ENCODE measurements around the gene CHTF18.

DNA sequence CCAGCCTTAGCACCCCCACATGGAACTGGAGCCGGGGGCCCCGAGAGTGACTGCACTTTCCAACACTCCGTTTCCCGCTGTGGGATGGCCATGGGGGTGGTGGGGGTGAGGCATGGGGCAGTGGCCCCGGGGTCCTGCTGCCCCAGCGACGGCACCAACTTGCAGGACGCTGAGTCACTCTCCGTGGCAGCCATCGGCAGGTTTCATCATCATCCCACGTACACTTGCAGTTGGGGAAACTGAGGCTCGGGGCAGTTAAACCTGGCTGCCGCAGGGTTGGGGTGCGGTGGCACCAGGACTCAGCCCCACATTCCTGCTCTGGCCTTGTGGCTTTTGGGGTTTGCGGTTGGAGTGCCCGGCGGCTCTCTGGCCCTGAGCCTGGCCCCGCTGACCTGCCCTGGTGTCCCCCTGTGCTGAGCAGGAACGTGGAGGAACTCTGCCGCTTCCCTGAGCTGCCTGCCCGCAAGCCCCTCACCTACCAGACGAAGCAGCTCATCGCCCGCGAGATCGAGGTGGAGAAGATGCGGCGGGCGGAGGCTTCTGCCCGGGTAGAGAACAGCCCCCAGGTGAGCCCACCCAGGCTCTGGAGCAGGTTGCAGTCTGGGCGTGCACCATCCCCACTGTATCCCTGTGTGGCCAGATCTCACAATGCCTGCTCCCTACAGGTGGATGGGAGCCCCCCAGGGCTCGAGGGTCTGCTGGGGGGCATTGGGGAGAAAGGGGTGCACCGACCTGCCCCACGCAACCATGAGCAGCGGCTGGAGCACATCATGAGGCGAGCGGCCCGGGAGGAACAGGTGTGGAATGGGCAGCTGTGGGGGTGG, 8.1 kb downstream of the CHTF18 start:
- TF ChIP-seq, protein P1, sequence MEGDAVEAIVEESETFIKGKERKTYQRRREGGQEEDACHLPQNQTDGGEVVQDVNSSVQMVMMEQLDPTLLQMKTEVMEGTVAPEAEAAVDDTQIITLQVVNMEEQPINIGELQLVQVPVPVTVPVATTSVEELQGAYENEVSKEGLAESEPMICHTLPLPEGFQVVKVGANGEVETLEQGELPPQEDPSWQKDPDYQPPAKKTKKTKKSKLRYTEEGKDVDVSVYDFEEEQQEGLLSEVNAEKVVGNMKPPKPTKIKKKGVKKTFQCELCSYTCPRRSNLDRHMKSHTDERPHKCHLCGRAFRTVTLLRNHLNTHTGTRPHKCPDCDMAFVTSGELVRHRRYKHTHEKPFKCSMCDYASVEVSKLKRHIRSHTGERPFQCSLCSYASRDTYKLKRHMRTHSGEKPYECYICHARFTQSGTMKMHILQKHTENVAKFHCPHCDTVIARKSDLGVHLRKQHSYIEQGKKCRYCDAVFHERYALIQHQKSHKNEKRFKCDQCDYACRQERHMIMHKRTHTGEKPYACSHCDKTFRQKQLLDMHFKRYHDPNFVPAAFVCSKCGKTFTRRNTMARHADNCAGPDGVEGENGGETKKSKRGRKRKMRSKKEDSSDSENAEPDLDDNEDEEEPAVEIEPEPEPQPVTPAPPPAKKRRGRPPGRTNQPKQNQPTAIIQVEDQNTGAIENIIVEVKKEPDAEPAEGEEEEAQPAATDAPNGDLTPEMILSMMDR (IDR thresholded peaks at IDR 0.05; ENCODE audit: poor library complexity): no peak
- TF ChIP-seq EZH2 (IDR thresholded peaks at IDR 0.05; ENCODE audit: borderline replicate concordance) (no peak), EZH2phosphoT487 (IDR thresholded peaks at IDR 0.05; ENCODE audit: low read depth, severe bottlenecking, unreplicated experiment) (no peak)
